Endodermal cell (in vitro differentiated cells): ENCODE data around the gene RALGPS2. TPM values are rescaled to one million over a fixed set of nuclear protein-coding genes. Genes with fewer than 3 reads are reported as not detected.

Experiments
- DNase-seq: peaks from one replicate; pipeline ENCODE4 v3.0.0-alpha.2; 2017
- H3K27ac ChIP-seq: 2 replicates; pipeline ENCODE4 v1.5.1; 2013; ENCODE audit warnings: mild to moderate bottlenecking, low read depth, low read length, moderate library complexity
- H3K27me3 ChIP-seq: 2 replicates; pipeline ENCODE4 v1.6.1; 2013; ENCODE audit warnings: mild to moderate bottlenecking, low read length, moderate library complexity; ENCODE audit not compliant: insufficient read depth, control insufficient read depth, poor library complexity, severe bottlenecking
- H3K36me3 ChIP-seq: 2 replicates; pipeline ENCODE4 v1.7.0; 2013; ENCODE audit warnings: mild to moderate bottlenecking, low read length, moderate library complexity; ENCODE audit not compliant: control insufficient read depth, insufficient read depth
- H3K4me1 ChIP-seq: one replicate; pipeline ENCODE4 v1.7.0; 2013; ENCODE audit warnings: low read length; ENCODE audit not compliant: control insufficient read depth, insufficient read depth
- H3K4me3 ChIP-seq: 2 replicates; pipeline ENCODE4 v1.5.1; 2013; ENCODE audit warnings: mild to moderate bottlenecking, low read length, moderate library complexity
- H3K9ac ChIP-seq: 2 replicates; pipeline ENCODE4 v1.6.1; 2013; ENCODE audit warnings: mild to moderate bottlenecking, low read length, moderate library complexity; ENCODE audit not compliant: poor library complexity, severe bottlenecking; ENCODE audit errors: extremely low read depth
- H3K9me3 ChIP-seq: 2 replicates; pipeline ENCODE4 v1.6.1; 2013; ENCODE audit warnings: mild to moderate bottlenecking, low read length, moderate library complexity; ENCODE audit not compliant: control insufficient read depth
- H3K27ac Mint-ChIP-seq: 2 replicates; pipeline ENCODE4 v1.8.0; 2020; ENCODE audit warnings: mixed read lengths
- H3K27me3 Mint-ChIP-seq: 2 replicates; pipeline ENCODE4 v1.8.0; 2021; ENCODE audit warnings: mild to moderate bottlenecking, mixed read lengths; ENCODE audit not compliant: insufficient read depth
- H3K36me3 Mint-ChIP-seq: 2 replicates; pipeline ENCODE4 v1.8.0; 2020; ENCODE audit warnings: low read depth, mixed read lengths
- H3K4me1 Mint-ChIP-seq: 2 replicates; pipeline ENCODE4 v1.8.0; 2020; ENCODE audit warnings: mixed read lengths
- H3K4me3 Mint-ChIP-seq: 2 replicates; pipeline ENCODE4 v1.8.0; 2020; ENCODE audit warnings: mild to moderate bottlenecking, moderate library complexity, mixed read lengths
- H3K9me3 Mint-ChIP-seq: 2 replicates; pipeline ENCODE4 v1.8.0; 2020; ENCODE audit warnings: mild to moderate bottlenecking, mixed read lengths
- CTCF ChIP-seq: fragments of 200-600 bp; sonication (generic); conservative IDR thresholded peaks from 2 replicates; pipeline ENCODE4 v1.5.0; 2021; ENCODE audit warnings: antibody characterized with exemption, mild to moderate bottlenecking
- WGBS, 2 experiments: methylation state at CpG; one replicate each; pipeline versions ENCODE4 v1.1.5 to v1.1.7; 2013; ENCODE audit warnings: missing lambda C conversion rate in 2 of 2, mixed read lengths in 1 of 2; ENCODE audit not compliant: insufficient coverage in 1 of 2, insufficient read length in 1 of 2; 5-methylcytosine and 5-hydroxymethylcytosine counted together
- total RNA-seq, 2 donors: library from RNA; stranded (reverse); fragmentation: NEBNext Ultra II Directional in 1 of 2; extraction: Animal tissue kit (Norgen Biotek cat#: 25700) in 1 of 2; gene quantifications; 2 replicates in 1 of 2; 3 replicates in 1 of 2; pipeline ENCODE4 v1.2.1, GENCODE V29; 2021

The RALGPS2 gene
- total RNA-seq, 2 donors from 2014 or later = 56.6 to 73.1 TPM

GRCh38 chr1:178910023-178910422, 185.0 kb downstream of the RALGPS2 start:
- peaks cover 51% of the 10 kb centered on the region for H3K36me3 Mint-ChIP-seq
- DNase-seq = no peak
- H3K27ac ChIP-seq = no peak overlapping the region
- H3K4me3 ChIP-seq = no peak overlapping the region
- H3K27ac Mint-ChIP-seq = no peak overlapping the region
- H3K4me1 ChIP-seq = no peaks in the 10 kb centered on the region
- H3K4me1 Mint-ChIP-seq = peaks cover 9% of the 10 kb centered on the region
- no peaks in the 10 kb centered on the region for H3K9me3 ChIP-seq
- H3K36me3 ChIP-seq = peaks cover 50% of the 10 kb centered on the region
- no peaks in the 10 kb centered on the region for H3K27me3 Mint-ChIP-seq
- no peak overlapping the region for H3K9ac ChIP-seq
- H3K27me3 ChIP-seq = no peaks in the 10 kb centered on the region
- H3K4me3 Mint-ChIP-seq = no peak overlapping the region
- WGBS, 2 experiments = 100% methylated on average over 1 of the region's 1 CpG; no CpG with 5 or more reads in 1 of the 2 experiments
- H3K9me3 Mint-ChIP-seq = peaks cover 3% of the 10 kb centered on the region
- TF ChIP-seq CTCF = no peak

GRCh38 chr1:178912597-178912996, 187.6 kb downstream of the RALGPS2 start:
- Mint-ChIP-seq H3K27me3 (no peaks in the 10 kb centered on the region), H3K4me3 (no peak overlapping the region)

GRCh38 chr1:178916448-178917174, 191.6 kb downstream of the RALGPS2 start:
- H3K4me3 ChIP-seq = no peak overlapping the region
- TF ChIP-seq CTCF = no peak
- H3K9me3 ChIP-seq = no peaks in the 10 kb centered on the region
- WGBS, 2 experiments = 88% methylated on average over 2 to 5 of the region's 5 CpGs
- peaks cover 42% of the 10 kb centered on the region for H3K4me1 Mint-ChIP-seq
- H3K36me3 Mint-ChIP-seq = peaks cover 34% of the 10 kb centered on the region
- no peak overlapping the region for H3K9ac ChIP-seq
- no peak for DNase-seq
- no peaks in the 10 kb centered on the region for H3K9me3 Mint-ChIP-seq
- no peak overlapping the region for H3K4me3 Mint-ChIP-seq
- peaks cover 49% of the 10 kb centered on the region for H3K36me3 ChIP-seq
- no peaks in the 10 kb centered on the region for H3K27me3 ChIP-seq
- H3K27ac Mint-ChIP-seq = peak overlapping the region; percentile 5
- no peak overlapping the region for H3K27ac ChIP-seq
- no peaks in the 10 kb centered on the region for H3K27me3 Mint-ChIP-seq
- peaks cover 11% of the 10 kb centered on the region for H3K4me1 ChIP-seq

More at GRCh38 chr1:178912597-178912996, 187.6 kb downstream of the RALGPS2 start:
- Mint-ChIP-seq H3K9me3 (peaks cover 3% of the 10 kb centered on the region), H3K36me3 (peaks cover 54% of the 10 kb centered on the region), H3K4me1 (peaks cover 21% of the 10 kb centered on the region), H3K27ac (no peak overlapping the region)
- H3K9me3 ChIP-seq = no peaks in the 10 kb centered on the region
- H3K4me3 ChIP-seq = no peak overlapping the region
- peaks cover 3% of the 10 kb centered on the region for H3K4me1 ChIP-seq
- no peaks in the 10 kb centered on the region for H3K27me3 ChIP-seq
- H3K9ac ChIP-seq = no peak overlapping the region
- no peak overlapping the region for H3K27ac ChIP-seq
- no peak for TF ChIP-seq CTCF
- DNase-seq = no peak
- 95 to 100% methylated on average over 1 to 2 of the region's 2 CpGs for WGBS, 2 experiments
- peaks cover 47% of the 10 kb centered on the region for H3K36me3 ChIP-seq
